ENCODE measurements around the gene CDKN2B. TPM values are rescaled to one million over a fixed set of nuclear protein-coding genes. Genes with fewer than 3 reads are reported as not detected.

The CDKN2B gene
- total RNA-seq, 2 experiments from 2014 or later: 0.93 to 5.9 TPM

DNA sequence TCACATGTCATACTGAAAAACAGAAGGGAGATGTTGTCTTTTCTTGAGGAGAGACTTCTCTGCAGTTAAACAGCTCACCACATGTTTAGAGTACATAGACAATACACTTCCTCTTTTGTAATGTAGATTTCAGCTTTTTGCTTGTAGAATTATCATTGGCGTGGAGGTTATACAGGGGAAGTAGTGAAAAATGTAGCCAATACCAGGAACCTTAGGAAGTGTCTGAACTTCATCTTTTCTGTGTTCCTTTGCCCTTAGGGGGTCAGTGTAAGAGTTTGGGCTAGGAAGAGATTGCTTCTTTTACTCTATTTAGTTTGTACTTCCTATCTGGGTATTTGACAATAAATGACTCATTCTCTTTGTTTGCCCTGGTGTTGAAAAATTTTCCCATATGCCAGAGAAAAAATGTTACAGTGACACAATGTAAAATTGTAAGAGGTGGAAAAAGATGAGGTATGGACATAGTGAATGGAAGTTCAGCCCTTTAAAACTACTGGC lies 21.0 kb upstream of the CDKN2B start:
- CTCF ChIA-PET: interaction anchor here (0.8 to 3.3 kb wide), 5 partner anchors 9 to 89 kb away, joined by 3 to 16 read pairs (median 4); partner anchors contain the start of gene CDKN2B
- Mint-ChIP-seq H3K27ac (no peak overlapping the region), H3K4me1 (peaks cover 9% of the 10 kb centered on the region), H3K36me3 (no peaks in the 10 kb centered on the region), H3K27me3 (peaks cover 14% of the 10 kb centered on the region), H3K4me3 (no peak overlapping the region), H3K9me3 (ENCODE audit: low read depth) (no peaks in the 10 kb centered on the region)
- peak; percentile 33 for ATAC-seq
- DNase-seq: no peak

- CTCF ChIA-PET: interaction anchor here (0.6 to 3.3 kb wide), 5 partner anchors 10 to 90 kb away, joined by 3 to 16 read pairs (median 3); partner anchors contain the start of gene CDKN2B
- DNase-seq (no peak), ATAC-seq (no peak)
- Mint-ChIP-seq H3K36me3 (no peaks in the 10 kb centered on the region), H3K27ac (no peak overlapping the region), H3K9me3 (ENCODE audit: low read depth) (no peaks in the 10 kb centered on the region), H3K4me3 (no peak overlapping the region), H3K27me3 (peaks cover 12% of the 10 kb centered on the region), H3K4me1 (peaks cover 6% of the 10 kb centered on the region)
Measured at GRCh38 chr9:22029231-22029630, 20.1 kb upstream of the CDKN2B start.

- no peak for ATAC-seq
- peaks cover 16% of the 10 kb centered on the region for H3K27me3 Mint-ChIP-seq
- CTCF ChIA-PET: interaction anchor here (1.7 to 3.3 kb wide), 2 partner anchors 20 to 91 kb away, joined by 4 to 16 read pairs; partner anchors contain the start of gene CDKN2B
Measured at GRCh38 chr9:22028394-22028793, 19.3 kb upstream of the CDKN2B start.

DNA sequence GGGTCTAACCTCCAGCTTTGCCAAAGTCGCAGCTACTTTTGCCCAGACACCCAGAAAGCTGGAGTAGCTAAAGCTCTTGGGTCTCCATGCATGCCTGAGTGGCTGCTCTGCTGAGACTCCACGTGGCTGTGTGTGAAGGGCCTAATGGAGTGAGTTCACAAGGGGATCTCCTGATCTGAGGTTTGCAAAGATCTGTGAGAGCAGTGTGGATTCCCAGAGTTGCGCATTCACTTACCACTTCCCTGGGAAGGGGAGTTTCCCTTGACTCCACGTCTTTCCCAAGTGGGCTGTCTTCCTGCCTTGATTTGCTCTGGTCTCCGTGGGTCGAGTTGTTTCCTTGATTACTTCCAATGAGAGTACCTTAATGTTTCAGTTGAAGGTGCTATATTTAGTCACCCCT lies 17.6 kb upstream of the CDKN2B start:
- no peak overlapping the region for H3K27ac Mint-ChIP-seq
- peaks cover 8% of the 10 kb centered on the region for H3K4me1 Mint-ChIP-seq
- DNase-seq: no peak
- ATAC-seq: no peak
- H3K9me3 Mint-ChIP-seq (ENCODE audit: low read depth): no peaks in the 10 kb centered on the region
- no peak overlapping the region for H3K4me3 Mint-ChIP-seq
- CTCF ChIA-PET: interaction anchor here (1.2 to 1.9 kb wide), 2 partner anchors 18 to 213 kb away, joined by 4 to 8 read pairs; partner anchors contain the start of gene CDKN2B
- peaks cover 3% of the 10 kb centered on the region for H3K36me3 Mint-ChIP-seq
- H3K27me3 Mint-ChIP-seq: peaks cover 26% of the 10 kb centered on the region

More at GRCh38 chr9:22028394-22028793, 19.3 kb upstream of the CDKN2B start:
- DNase-seq: no peak
- Mint-ChIP-seq H3K36me3 (no peaks in the 10 kb centered on the region), H3K27ac (no peak overlapping the region), H3K9me3 (ENCODE audit: low read depth) (no peaks in the 10 kb centered on the region), H3K4me1 (peaks cover 6% of the 10 kb centered on the region), H3K4me3 (no peak overlapping the region)

DNA sequence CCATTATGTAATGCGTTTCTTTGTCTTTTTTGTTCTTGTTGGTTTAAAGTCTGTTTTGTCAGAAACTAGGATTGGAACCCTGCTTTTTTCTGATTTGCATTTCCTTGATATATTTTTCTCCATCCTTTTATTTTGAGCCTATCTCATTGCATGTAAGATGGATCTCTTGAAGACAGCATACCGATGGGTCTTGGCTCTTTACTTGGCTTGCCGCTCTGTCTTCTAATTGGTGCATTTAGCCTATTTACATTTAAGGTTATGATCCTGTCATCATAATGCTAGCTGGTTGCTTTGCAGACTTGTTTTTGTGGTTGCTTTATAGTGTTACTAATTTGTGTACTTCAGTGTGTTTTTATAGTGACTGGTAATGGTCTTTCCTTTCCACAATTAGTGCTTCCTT lies 13.3 kb upstream of the CDKN2B start:
- CTCF ChIA-PET: interaction anchor here (1.4 kb wide), 1 partner anchor 12 kb away, joined by 3 read pairs; no protein-coding TSS in a partner anchor
- Mint-ChIP-seq H3K4me1 (peaks cover 4% of the 10 kb centered on the region), H3K36me3 (peaks cover 7% of the 10 kb centered on the region), H3K27ac (no peak overlapping the region), H3K9me3 (ENCODE audit: low read depth) (peaks cover 4% of the 10 kb centered on the region), H3K4me3 (no peak overlapping the region), H3K27me3 (peaks cover 47% of the 10 kb centered on the region)
- no peak for DNase-seq
- ATAC-seq: no peak

- peaks cover 35% of the 10 kb centered on the region for H3K27me3 Mint-ChIP-seq
- no peak overlapping the region for H3K4me3 Mint-ChIP-seq
- CTCF ChIA-PET: interaction anchor here (1.0 to 5.9 kb wide), 5 partner anchors 9 to 198 kb away, joined by 3 to 71 read pairs (median 4); no protein-coding TSS in a partner anchor
- DNase-seq (peak; percentile 50), ATAC-seq (no peak)
- H3K36me3 Mint-ChIP-seq: peaks cover 2% of the 10 kb centered on the region
- no peak overlapping the region for H3K27ac Mint-ChIP-seq
- no peaks in the 10 kb centered on the region for H3K9me3 Mint-ChIP-seq (ENCODE audit: low read depth)
- peaks cover 16% of the 10 kb centered on the region for H3K4me1 Mint-ChIP-seq
Measured at GRCh38 chr9:22010866-22011625, 1.9 kb upstream of the CDKN2B start.

DNA sequence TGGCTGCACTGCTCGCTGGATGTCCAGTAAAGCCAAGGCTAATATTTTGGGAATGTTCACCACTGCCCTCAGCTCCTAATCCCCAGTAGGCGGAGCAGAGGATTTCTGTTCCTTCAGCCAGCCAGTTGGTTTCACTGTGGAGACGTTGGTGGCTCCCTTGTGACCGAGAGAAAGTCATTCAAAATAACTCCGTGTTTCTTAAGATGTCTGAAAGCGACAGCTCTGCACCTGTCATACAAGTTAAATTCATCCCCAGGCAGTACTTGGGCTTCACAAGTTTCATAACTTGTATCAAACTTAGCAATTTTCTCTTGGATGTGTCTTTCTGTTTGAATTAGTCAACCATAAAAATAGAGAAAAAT lies 382 bp upstream of the CDKN2B start:
- peaks cover 10% of the 10 kb centered on the region for H3K36me3 Mint-ChIP-seq
- H3K27ac Mint-ChIP-seq: no peak overlapping the region
- H3K4me1 Mint-ChIP-seq: peaks cover 30% of the 10 kb centered on the region
- no peaks in the 10 kb centered on the region for H3K9me3 Mint-ChIP-seq (ENCODE audit: low read depth)
- no peak for ATAC-seq
- CTCF ChIA-PET: interaction anchor here (0.8 to 5.9 kb wide), 35 partner anchors 9 to 235 kb away, joined by 3 to 72 read pairs (median 8); partner anchors contain the start of genes CDKN2A and CDKN2B-AS1
- peaks cover 50% of the 10 kb centered on the region for H3K27me3 Mint-ChIP-seq
- DNase-seq: no peak
- peak overlapping the region; percentile 81 for H3K4me3 Mint-ChIP-seq

DNA sequence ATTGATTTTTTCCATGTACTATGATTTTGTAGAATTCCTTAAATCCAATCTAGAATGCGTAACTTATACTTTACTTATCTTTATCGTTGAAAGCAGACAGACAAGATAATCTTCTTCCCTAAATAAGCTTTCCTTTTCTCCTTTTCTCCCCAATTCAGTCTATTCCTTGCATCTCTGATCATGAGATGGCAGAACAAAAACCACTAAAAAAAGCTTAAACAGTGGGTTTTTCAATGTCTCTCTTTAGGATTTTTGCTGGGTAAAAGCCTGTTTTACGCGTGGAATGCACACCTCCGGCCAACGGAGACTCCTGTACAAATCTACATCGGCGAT lies 755 bp downstream of the CDKN2B start:
- H3K4me3 Mint-ChIP-seq: peak overlapping the region; percentile 81
- H3K36me3 Mint-ChIP-seq: peaks cover 10% of the 10 kb centered on the region
- no peak for ATAC-seq
- CTCF ChIA-PET: interaction anchor here (0.7 to 5.9 kb wide), 50 partner anchors 10 to 301 kb away, joined by 3 to 72 read pairs (median 6); partner anchors contain the start of genes CDKN2A and CDKN2B-AS1
- H3K27ac Mint-ChIP-seq: no peak overlapping the region
- H3K4me1 Mint-ChIP-seq: peaks cover 30% of the 10 kb centered on the region
- H3K27me3 Mint-ChIP-seq: peaks cover 57% of the 10 kb centered on the region
- no peak for DNase-seq
- no peaks in the 10 kb centered on the region for H3K9me3 Mint-ChIP-seq (ENCODE audit: low read depth)

GRCh38 chr9:22005702-22006606 lies 3.2 kb downstream of the CDKN2B start:
- peaks cover 71% of the 10 kb centered on the region for H3K27me3 Mint-ChIP-seq
- H3K4me3 Mint-ChIP-seq: no peak overlapping the region
- no peak overlapping the region for H3K27ac Mint-ChIP-seq

GRCh38 chr9:22005021-22005701 lies 3.9 kb downstream of the CDKN2B start:
- Mint-ChIP-seq H3K27ac (no peak overlapping the region), H3K9me3 (ENCODE audit: low read depth) (no peaks in the 10 kb centered on the region), H3K27me3 (peaks cover 69% of the 10 kb centered on the region), H3K36me3 (peaks cover 10% of the 10 kb centered on the region), H3K4me1 (peaks cover 27% of the 10 kb centered on the region), H3K4me3 (no peak overlapping the region)
- DNase-seq: no peak
- ATAC-seq: no peak
- CTCF ChIA-PET: interaction anchor here (0.9 kb wide), 1 partner anchor 37 kb away, joined by 3 read pairs; no protein-coding TSS in a partner anchor

More at GRCh38 chr9:22005702-22006606, 3.2 kb downstream of the CDKN2B start:
- Mint-ChIP-seq H3K4me1 (peaks cover 30% of the 10 kb centered on the region), H3K9me3 (ENCODE audit: low read depth) (no peaks in the 10 kb centered on the region), H3K36me3 (peaks cover 10% of the 10 kb centered on the region)
- no peak for ATAC-seq
- DNase-seq: no peak
- CTCF ChIA-PET: interaction anchor here (3.3 to 5.9 kb wide), 4 partner anchors 11 to 193 kb away, joined by 37 to 72 read pairs (median 66); partner anchors contain the start of genes CDKN2A and CDKN2B-AS1

GRCh38 chr9:22002038-22002437 lies 7.1 kb downstream of the CDKN2B start:
- H3K9me3 Mint-ChIP-seq (ENCODE audit: low read depth): no peaks in the 10 kb centered on the region
- CTCF ChIA-PET: interaction anchor here (0.8 to 0.9 kb wide), 2 partner anchors 9 to 189 kb away, joined by 3 read pairs; no protein-coding TSS in a partner anchor
- H3K27ac Mint-ChIP-seq: no peak overlapping the region
- H3K36me3 Mint-ChIP-seq: peaks cover 10% of the 10 kb centered on the region
- no peak overlapping the region for H3K4me3 Mint-ChIP-seq
- no peak for ATAC-seq
- H3K27me3 Mint-ChIP-seq: peaks cover 71% of the 10 kb centered on the region
- DNase-seq: no peak
- peaks cover 17% of the 10 kb centered on the region for H3K4me1 Mint-ChIP-seq

GRCh38 chr9:21998026-21998425 lies 11.1 kb downstream of the CDKN2B start:
- ATAC-seq: no peak
- H3K27me3 Mint-ChIP-seq: peaks cover 46% of the 10 kb centered on the region
- CTCF ChIA-PET: interaction anchor here (1.4 to 5.8 kb wide), 2 partner anchors 10 to 184 kb away, joined by 5 to 62 read pairs; partner anchors contain the start of gene CDKN2B

More at GRCh38 chr9:21998026-21998425, 11.1 kb downstream of the CDKN2B start:
- no peak for DNase-seq
- H3K36me3 Mint-ChIP-seq: peaks cover 4% of the 10 kb centered on the region
- peaks cover 17% of the 10 kb centered on the region for H3K4me1 Mint-ChIP-seq
- no peak overlapping the region for H3K4me3 Mint-ChIP-seq
- no peak overlapping the region for H3K27ac Mint-ChIP-seq
- H3K9me3 Mint-ChIP-seq (ENCODE audit: low read depth): no peaks in the 10 kb centered on the region
